ENCODE measurements around the gene ADAMTSL5. TPM values are rescaled to one million over a fixed set of nuclear protein-coding genes. Genes with fewer than 3 reads are reported as not detected.

ADAMTSL5 gene
- total RNA-seq, 1 donor, result 1.1 TPM

GRCh38 chr19:1497578-1498235 is 15.1 kb downstream of the ADAMTSL5 start:
- no peaks in the 10 kb centered on the region for H3K79me2 ChIP-seq (ENCODE audit: insufficient read depth, low read length)
- no peaks in the 10 kb centered on the region for H3K36me3 ChIP-seq (ENCODE audit: insufficient read depth, low read length)
- H3K4me3 ChIP-seq (ENCODE audit: insufficient read depth, low read length), result no peak overlapping the region
- H3K9me3 ChIP-seq (ENCODE audit: low read depth, low read length), result no peaks in the 10 kb centered on the region
- no peak for DNase-seq (ENCODE audit: insufficient read length, low spot score, missing footprints)
- H3K27ac ChIP-seq (ENCODE audit: low read depth, low read length), result no peak overlapping the region
- no peak overlapping the region for H3K4me2 ChIP-seq (ENCODE audit: insufficient read depth, low read length)
- H3K4me1 ChIP-seq (ENCODE audit: insufficient read depth, low read length), result no peaks in the 10 kb centered on the region
- no peak for TF ChIP-seq CTCF (IDR thresholded peaks at IDR 0.05; ENCODE audit: extremely low read depth, low read depth, low read length)
- H2AFZ ChIP-seq (ENCODE audit: low read length), result no peak overlapping the region
- H4K20me1 ChIP-seq (ENCODE audit: insufficient read depth, low read length), result no peaks in the 10 kb centered on the region
- peaks cover 9% of the 10 kb centered on the region for H3K27me3 ChIP-seq (ENCODE audit: insufficient read depth, low read length)

- Histone ChIP-seq H3K36me3 (ENCODE audit: insufficient read depth, low read length) (no peaks in the 10 kb centered on the region), H3K27ac (ENCODE audit: low read depth, low read length) (no peak overlapping the region), H3K27me3 (ENCODE audit: insufficient read depth, low read length) (peaks cover 9% of the 10 kb centered on the region), H3K4me2 (ENCODE audit: insufficient read depth, low read length) (no peak overlapping the region), H3K4me3 (ENCODE audit: insufficient read depth, low read length) (no peak overlapping the region), H2AFZ (ENCODE audit: low read length) (no peak overlapping the region), H3K4me1 (ENCODE audit: insufficient read depth, low read length) (no peaks in the 10 kb centered on the region), H4K20me1 (ENCODE audit: insufficient read depth, low read length) (no peaks in the 10 kb centered on the region), H3K9me3 (ENCODE audit: low read depth, low read length) (no peaks in the 10 kb centered on the region), H3K79me2 (ENCODE audit: insufficient read depth, low read length) (no peaks in the 10 kb centered on the region)
- DNase-seq (ENCODE audit: insufficient read length, low spot score, missing footprints), result no peak
- TF ChIP-seq CTCF (IDR thresholded peaks at IDR 0.05; ENCODE audit: extremely low read depth, low read depth, low read length), result no peak
Observed at GRCh38 chr19:1496714-1497577, 15.9 kb downstream of the ADAMTSL5 start.

- no peak for DNase-seq (ENCODE audit: insufficient read length, low spot score, missing footprints)
- H3K36me3 ChIP-seq (ENCODE audit: insufficient read depth, low read length), result no peaks in the 10 kb centered on the region
- no peaks in the 10 kb centered on the region for H3K79me2 ChIP-seq (ENCODE audit: insufficient read depth, low read length)
- H3K4me3 ChIP-seq (ENCODE audit: insufficient read depth, low read length), result no peak overlapping the region
- no peaks in the 10 kb centered on the region for H3K9me3 ChIP-seq (ENCODE audit: low read depth, low read length)
- H3K27me3 ChIP-seq (ENCODE audit: insufficient read depth, low read length), result peaks cover 17% of the 10 kb centered on the region
- no peaks in the 10 kb centered on the region for H4K20me1 ChIP-seq (ENCODE audit: insufficient read depth, low read length)
- H3K27ac ChIP-seq (ENCODE audit: low read depth, low read length), result no peak overlapping the region
- no peaks in the 10 kb centered on the region for H3K4me1 ChIP-seq (ENCODE audit: insufficient read depth, low read length)
- H2AFZ ChIP-seq (ENCODE audit: low read length), result no peak overlapping the region
- no peak overlapping the region for H3K4me2 ChIP-seq (ENCODE audit: insufficient read depth, low read length)
- TF ChIP-seq CTCF (IDR thresholded peaks at IDR 0.05; ENCODE audit: extremely low read depth, low read depth, low read length), result no peak
Observed at GRCh38 chr19:1495799-1496713, 16.8 kb downstream of the ADAMTSL5 start.
